ENCODE results near the gene COL9A3.

DNA sequence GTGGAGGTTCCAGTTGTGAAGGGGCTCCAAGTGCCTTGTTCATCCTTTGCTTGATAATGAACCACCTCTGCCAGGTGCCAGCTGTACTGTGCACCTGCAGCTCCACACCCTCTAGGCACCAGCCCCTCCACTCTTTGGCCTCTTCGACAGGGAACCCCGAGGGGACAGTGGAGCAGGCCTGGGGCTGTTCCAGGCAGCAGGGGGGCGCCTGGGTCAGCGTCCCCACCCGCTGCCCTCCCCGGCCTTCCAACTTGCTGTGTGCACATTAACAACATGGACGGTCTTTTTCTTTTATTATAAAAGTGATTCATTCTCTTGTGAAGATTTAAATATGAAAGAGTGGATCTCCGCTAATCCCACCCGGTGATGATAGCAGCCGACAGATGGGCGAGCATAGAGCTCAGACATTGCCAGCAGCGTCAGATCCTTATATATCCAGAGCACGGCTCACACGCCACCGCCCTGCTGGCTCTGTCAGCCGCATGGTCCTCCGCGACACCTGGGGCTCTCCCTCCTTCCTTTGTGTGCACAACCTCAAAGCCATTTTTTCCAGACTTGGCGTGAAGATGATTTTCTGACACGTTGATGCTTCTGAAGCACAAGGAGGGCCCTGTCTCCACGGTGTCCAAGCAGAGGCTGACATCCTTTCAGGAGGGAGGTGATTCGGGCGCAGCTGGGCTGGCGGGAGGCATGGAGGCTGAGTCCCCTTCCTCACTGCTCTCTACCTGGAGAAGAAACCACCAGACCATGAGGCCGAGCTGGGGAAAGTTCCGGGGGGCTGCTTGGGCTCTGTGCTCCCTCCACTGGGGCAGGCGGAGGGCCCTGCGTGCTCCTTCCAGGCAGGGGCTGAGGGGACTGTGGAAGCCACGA lies 42.8 kb upstream of the COL9A3 start:
- TF ChIP-seq CTCF (IDR thresholded peaks at IDR 0.05; ENCODE audit: insufficient read depth, low read length) = no peak
- no peak for TF ChIP-seq POLR2AphosphoS5 (IDR thresholded peaks at IDR 0.05; ENCODE audit: low read depth)

All from HL-60 (cell line).